HTR-8/SVneo (cell line): ENCODE measurements around the gene TSKU.

Source experiments
- DNase-seq: peaks from one replicate; pipeline ENCODE4 v3.0.0; 2011; ENCODE audit warnings: low spot score, mixed read lengths; ENCODE audit not compliant: insufficient read length
- FAIRE-seq: peaks from 2 replicates; lab custom pipeline; 2011; peaks lifted over from hg19 to GRCh38; lab: Jason Lieb, UNC

Gene TSKU

GRCh38 chr11:76837696-76838677 is 54.8 kb downstream of the TSKU start:
- DNase-seq (no peak), FAIRE-seq (no peak)

- peak; percentile 69 for DNase-seq
- no peak for FAIRE-seq
Observed at GRCh38 chr11:76838678-76839068, 55.5 kb downstream of the TSKU start.

GRCh38 chr11:76839311-76839710 is 56.2 kb downstream of the TSKU start:
- DNase-seq, result no peak

GRCh38 chr11:76841923-76842452 is 58.8 kb downstream of the TSKU start:
- FAIRE-seq (no peak), DNase-seq (no peak)

More at GRCh38 chr11:76839311-76839710, 56.2 kb downstream of the TSKU start:
- FAIRE-seq, result no peak

GRCh38 chr11:76843907-76844306 is 60.8 kb downstream of the TSKU start:
- DNase-seq (no peak), FAIRE-seq (no peak)

- DNase-seq, result no peak
- no peak for FAIRE-seq
Observed at GRCh38 chr11:76844511-76844910, 61.4 kb downstream of the TSKU start.

GRCh38 chr11:76845069-76845468 is 61.9 kb downstream of the TSKU start:
- no peak for FAIRE-seq
- DNase-seq, result no peak

- FAIRE-seq, result no peak
- no peak for DNase-seq
Observed at GRCh38 chr11:76846441-76846840, 63.3 kb downstream of the TSKU start.
